CD14-positive monocyte (primary cell): ENCODE data around the gene TMX3. TPM values are rescaled to one million over a fixed set of nuclear protein-coding genes. Genes with fewer than 3 reads are reported as not detected.

ENCODE experiments used
- DNase-seq, 3 donors: peaks; one replicate each; pipeline ENCODE4 v3.0.0-alpha.2; 2011 to 2022
- H2AFZ ChIP-seq: 2 replicates; pipeline ENCODE4 v1.6.0; 2012; ENCODE audit warnings: mild to moderate bottlenecking, low read depth, low read length, inconsistent platforms; ENCODE audit not compliant: insufficient read depth, poor library complexity, severe bottlenecking
- H3K27ac ChIP-seq, 2 donors: 1 replicate in 1 of 2; 2 replicates in 1 of 2; pipeline ENCODE4 v1.5.1; 2012 to 2013; ENCODE audit warnings: low read length in 2 of 2, control low read depth in 1 of 2, inconsistent platforms in 1 of 2, low read depth in 1 of 2, mild to moderate bottlenecking in 1 of 2
- H3K27me3 ChIP-seq, 2 donors: one replicate each; pipeline versions ENCODE4 v1.6.0 to v1.6.1; 2011 to 2013; ENCODE audit warnings: low read length in 2 of 2; ENCODE audit not compliant: control insufficient read depth in 2 of 2, insufficient read depth in 2 of 2
- H3K36me3 ChIP-seq, 2 donors: replicated peaks in 1 of 2; 1 replicate in 1 of 2; 2 replicates in 1 of 2; pipeline versions ENCODE4 v1.5.1 to v1.6.1; 2012 to 2013; ENCODE audit warnings: low read length in 2 of 2, control low read depth in 1 of 2, inconsistent platforms in 1 of 2, mild to moderate bottlenecking in 1 of 2; ENCODE audit not compliant: insufficient read depth in 2 of 2, control insufficient read depth in 1 of 2
- H3K4me1 ChIP-seq, 2 donors: 1 replicate in 1 of 2; 2 replicates in 1 of 2; pipeline versions ENCODE4 v1.5.1 to v1.6.1; 2012 to 2013; ENCODE audit warnings: low read length in 2 of 2, control low read depth in 1 of 2, inconsistent platforms in 1 of 2, mild to moderate bottlenecking in 1 of 2, moderate library complexity in 1 of 2; ENCODE audit not compliant: insufficient read depth in 2 of 2, control insufficient read depth in 1 of 2
- H3K4me2 ChIP-seq: replicated peaks from 2 replicates; pipeline ENCODE3; 2012; ENCODE audit warnings: low read length, moderate library complexity, mild to moderate bottlenecking; ENCODE audit not compliant: poor library complexity, severe bottlenecking; ENCODE audit errors: extremely low read depth
- H3K4me3 ChIP-seq, 3 experiments: fragments of 200-600 bp in 1 of 3; sonication (generic) in 1 of 3; replicated peaks in 1 of 3; 1 replicate in 2 of 3; 2 replicates in 1 of 3; pipeline ENCODE4 v1.5.1; 2011 to 2013; ENCODE audit warnings: low read length in 3 of 3, mild to moderate bottlenecking in 3 of 3, control low read depth in 2 of 3, low read depth in 2 of 3, inconsistent platforms in 1 of 3, moderate library complexity in 1 of 3
- H3K79me2 ChIP-seq: 2 replicates; pipeline ENCODE4 v1.6.0; 2012; ENCODE audit warnings: mild to moderate bottlenecking, control low read depth, inconsistent platforms, low read length, moderate library complexity; ENCODE audit not compliant: insufficient read depth
- H3K9ac ChIP-seq: 2 replicates; pipeline ENCODE4 v1.6.0; 2017; ENCODE audit warnings: low read length, mild to moderate bottlenecking; ENCODE audit not compliant: insufficient read depth, poor library complexity, severe bottlenecking
- H3K9me3 ChIP-seq, 2 donors: replicated peaks in 1 of 2; 1 replicate in 1 of 2; 2 replicates in 1 of 2; pipeline versions ENCODE4 v1.5.1 to v1.6.1; 2012 to 2013; ENCODE audit warnings: low read length in 2 of 2, control low read depth in 1 of 2; ENCODE audit not compliant: control insufficient read depth in 1 of 2, insufficient read depth in 1 of 2
- H4K20me1 ChIP-seq: 2 replicates; pipeline ENCODE4 v1.6.0; 2012; ENCODE audit warnings: mild to moderate bottlenecking, low read length, control low read depth, moderate library complexity; ENCODE audit not compliant: insufficient read depth
- H3K27ac Mint-ChIP-seq, 7 donors: one replicate each; pipeline ENCODE4 v1.8.0; 2020; ENCODE audit warnings: mild to moderate bottlenecking in 7 of 7, mixed read lengths in 7 of 7, moderate library complexity in 6 of 7, inconsistent platforms in 2 of 7
- H3K27me3 Mint-ChIP-seq, 3 donors: one replicate each; pipeline ENCODE4 v1.8.0; 2021 to 2022; ENCODE audit warnings: low read depth in 3 of 3, mild to moderate bottlenecking in 3 of 3, mixed read lengths in 3 of 3, moderate library complexity in 3 of 3, inconsistent platforms in 1 of 3
- H3K36me3 Mint-ChIP-seq, 2 donors: one replicate each; pipeline ENCODE4 v1.8.0; 2020; ENCODE audit warnings: mixed read lengths in 2 of 2, inconsistent platforms in 1 of 2, mild to moderate bottlenecking in 1 of 2
- H3K4me1 Mint-ChIP-seq: one replicate; pipeline ENCODE4 v1.8.0; 2020; ENCODE audit warnings: mild to moderate bottlenecking, mixed read lengths
- H3K4me3 Mint-ChIP-seq, 2 donors: one replicate each; pipeline ENCODE4 v1.8.0; 2020; ENCODE audit warnings: mild to moderate bottlenecking in 2 of 2, mixed read lengths in 2 of 2, moderate library complexity in 1 of 2
- H3K9me3 Mint-ChIP-seq, 7 donors: one replicate each; pipeline ENCODE4 v1.8.0; 2020 to 2022; ENCODE audit warnings: mixed read lengths in 7 of 7, mild to moderate bottlenecking in 6 of 7, moderate library complexity in 6 of 7, inconsistent platforms in 2 of 7
- CTCF ChIP-seq: fragments of 200-600 bp; IDR thresholded peaks from one replicate; pipeline ENCODE4 v1.8.0; 2022; ENCODE audit warnings: antibody characterized with exemption, mild to moderate bottlenecking
- WGBS: methylation state at CpG from one replicate; pipeline ENCODE4 v1.1.5; 2013; ENCODE audit warnings: missing lambda C conversion rate; ENCODE audit not compliant: insufficient coverage; 5-methylcytosine and 5-hydroxymethylcytosine counted together
- intact Hi-C, 2 donors: fragments of 100-400 bp; cut with micrococcal nuclease; formaldehyde crosslinking; loops; one replicate each; pipeline versions ENCODE4 v1.15.0 to v1.15.1; 2023
- polyA plus RNA-seq, 3 donors: library from polyadenylated mRNA; depleted of rRNA in 1 of 3; unstranded in 2 of 3; stranded (reverse) in 1 of 3; fragments of 300-500 nt in 2 of 3; fragments of >200 nt in 1 of 3; fragmentation: Illumina TruSeq in 2 of 3; gene quantifications; 1 replicate in 2 of 3; 2 replicates in 1 of 3; pipeline ENCODE4 v1.2.3, GENCODE V29; 2012 to 2021

The TMX3 gene
- polyA plus RNA-seq, 3 donors, result 13.7 to 37.7 (median 16.5) TPM

GRCh38 chr18:68701353-68701752 is 13.6 kb downstream of the TMX3 start:
- intact Hi-C loops, result no loop called here
- H3K9me3 Mint-ChIP-seq, result peaks cover 0 to 7% (median 0%) of the 10 kb centered on the region in 7 donors
- peaks cover 60 to 87% of the 10 kb centered on the region in 2 donors for H3K36me3 Mint-ChIP-seq
- 100% methylated on average over 3 of the region's 4 CpGs for WGBS
- Histone ChIP-seq H3K36me3 (peaks cover 65 to 88% of the 10 kb centered on the region in 2 donors), H3K4me3 (no peak overlapping the region), H3K4me2 (no peak overlapping the region), H3K4me1 (no peaks in the 10 kb centered on the region), H3K9me3 (no peaks in the 10 kb centered on the region), H2AFZ (no peak overlapping the region), H3K79me2 (peaks cover 15% of the 10 kb centered on the region), H3K27me3 (no peaks in the 10 kb centered on the region), H4K20me1 (peaks cover 22% of the 10 kb centered on the region), H3K27ac (no peak overlapping the region), H3K9ac (no peak overlapping the region)
- no peaks in the 10 kb centered on the region for H3K27me3 Mint-ChIP-seq
- no peak for TF ChIP-seq CTCF
- no peak for DNase-seq
- H3K27ac Mint-ChIP-seq, result no peak overlapping the region
- H3K4me1 Mint-ChIP-seq, result no peaks in the 10 kb centered on the region
- H3K4me3 Mint-ChIP-seq, result no peak overlapping the region

- Mint-ChIP-seq H3K36me3 (peaks cover 60 to 91% of the 10 kb centered on the region in 2 donors), H3K9me3 (peaks cover 0 to 10% (median 0%) of the 10 kb centered on the region in 7 donors), H3K4me3 (no peak overlapping the region), H3K4me1 (no peaks in the 10 kb centered on the region), H3K27me3 (no peaks in the 10 kb centered on the region), H3K27ac (no peak overlapping the region)
- WGBS, result no CpG with 5 or more reads among the region's 1 CpG
- Histone ChIP-seq H3K4me3 (no peak overlapping the region), H3K79me2 (peaks cover 13% of the 10 kb centered on the region), H4K20me1 (peaks cover 15% of the 10 kb centered on the region), H3K27ac (no peak overlapping the region), H3K9me3 (no peaks in the 10 kb centered on the region), H2AFZ (no peak overlapping the region), H3K36me3 (peaks cover 74 to 90% of the 10 kb centered on the region in 2 donors), H3K4me1 (no peaks in the 10 kb centered on the region), H3K27me3 (no peaks in the 10 kb centered on the region), H3K9ac (no peak overlapping the region), H3K4me2 (no peak overlapping the region)
- TF ChIP-seq CTCF, result no peak
- intact Hi-C loops, result no loop called here
- DNase-seq, result no peak
These were observed 15.9 kb downstream of the TMX3 start for GRCh38 chr18:68699043-68699442.
